H1 (cell line): Measurements from ENCODE around the gene HIPK2. TPM values are rescaled to one million over a fixed set of nuclear protein-coding genes. Genes with fewer than 3 reads are reported as not detected.

Experiments used
- GTF2F1 ChIP-seq: IDR thresholded peaks from 2 replicates; pipeline ENCODE4 v1.6.1; 2012; ENCODE audit warnings: low read depth, low read length, improper control_type of control experiment, borderline replicate concordance
- PHF8 ChIP-seq: fragments of 200-600 bp; sonication (generic); conservative IDR thresholded peaks from 2 replicates; pipeline ENCODE4 v1.7.1; 2012; ENCODE audit warnings: low read depth, mild to moderate bottlenecking, inconsistent platforms, low read length, moderate library complexity
- SAP30 ChIP-seq: fragments of 300-600 bp; sonication (generic); IDR thresholded peaks from 2 replicates; pipeline ENCODE4 v1.7.1; 2012; ENCODE audit warnings: low read length, moderate library complexity, mild to moderate bottlenecking, inconsistent platforms; ENCODE audit not compliant: insufficient read depth, insufficient replicate concordance
- SRF ChIP-seq: IDR thresholded peaks from 2 replicates; pipeline ENCODE4 v1.6.1; 2011; ENCODE audit warnings: mild to moderate bottlenecking, low read depth, low read length, moderate library complexity
- TEAD4 ChIP-seq: IDR thresholded peaks from 2 replicates; pipeline ENCODE4 v1.6.1; 2012; ENCODE audit warnings: low read depth, low read length, inconsistent platforms, mixed read lengths
- USF2 ChIP-seq: IDR thresholded peaks from 2 replicates; pipeline ENCODE4 v1.6.1; 2011; ENCODE audit warnings: low read length, improper control_type of control experiment
- ZNF274 ChIP-seq: IDR thresholded peaks from 2 replicates; pipeline ENCODE4 v1.7.0; 2012; ENCODE audit warnings: low read length, borderline replicate concordance; ENCODE audit errors: extremely low read depth
- polyA plus RNA-seq, 7 experiments: library from polyadenylated mRNA; depleted of rRNA in 3 of 7; stranded (reverse) in 5 of 7; unstranded in 2 of 7; fragments of >200 nt in 5 of 7; fragments of 200-250 nt in 2 of 7; gene quantifications; 1 replicate in 5 of 7; 2 replicates in 1 of 7; 4 replicates in 1 of 7; pipeline versions ENCODE4 v1.2.1 to v1.2.3, GENCODE V29; 2011 to 2013; ENCODE audit warnings: missing spikeins in 2 of 7, mixed read lengths in 2 of 7
- total RNA-seq: library from RNA; stranded (reverse); fragmentation: NEBNext Ultra II Directional; extraction: Animal tissue kit (Norgen Biotek cat#: 25700); gene quantifications from 2 replicates; pipeline ENCODE4 v1.2.1, GENCODE V29; 2021

Gene HIPK2
- total and polyA plus RNA-seq, 2 of the 8 experiments (the other 6 are each of a cell fraction or from before 2014, with no cell fraction given), result 8.3 to 24.3 TPM

- no peak for TF ChIP-seq SAP30
- no peak for TF ChIP-seq TEAD4
- TF ChIP-seq ZNF274, result no peak
- no peak for TF ChIP-seq PHF8
- no peak for TF ChIP-seq GTF2F1
- TF ChIP-seq SRF, result no peak
- no peak for TF ChIP-seq USF2
Measured at GRCh38 chr7:139752604-139753003, 25.2 kb downstream of the HIPK2 start (continued).
